Measurements from ENCODE around the gene PAAF1.

DNA sequence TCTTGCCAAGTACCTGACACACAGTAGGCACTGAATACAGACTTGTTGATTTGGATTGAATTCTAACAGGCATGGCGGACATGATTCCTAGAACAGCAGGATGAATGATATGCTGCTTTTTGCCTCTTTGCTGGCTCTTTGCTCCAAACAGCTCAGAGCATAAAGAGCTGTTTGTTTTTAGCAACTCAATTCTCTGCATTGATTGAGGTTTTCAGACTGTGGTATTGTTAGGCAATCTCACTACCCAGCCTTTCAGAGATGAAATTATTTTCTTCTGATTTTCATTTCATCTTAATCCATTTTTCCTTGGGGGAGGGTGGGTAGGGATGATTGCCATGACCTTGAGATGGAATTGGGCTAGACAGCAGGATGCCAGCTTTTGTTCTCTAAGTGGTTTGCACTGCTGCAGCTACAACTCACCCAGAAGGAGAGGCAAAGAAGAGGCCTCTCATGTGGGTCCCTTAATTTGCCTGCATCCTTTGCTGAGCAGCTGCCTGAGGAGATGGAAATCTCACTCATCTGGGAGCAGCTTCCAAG lies 20.7 kb upstream of the PAAF1 start:
- TF ChIP-seq, protein P1, sequence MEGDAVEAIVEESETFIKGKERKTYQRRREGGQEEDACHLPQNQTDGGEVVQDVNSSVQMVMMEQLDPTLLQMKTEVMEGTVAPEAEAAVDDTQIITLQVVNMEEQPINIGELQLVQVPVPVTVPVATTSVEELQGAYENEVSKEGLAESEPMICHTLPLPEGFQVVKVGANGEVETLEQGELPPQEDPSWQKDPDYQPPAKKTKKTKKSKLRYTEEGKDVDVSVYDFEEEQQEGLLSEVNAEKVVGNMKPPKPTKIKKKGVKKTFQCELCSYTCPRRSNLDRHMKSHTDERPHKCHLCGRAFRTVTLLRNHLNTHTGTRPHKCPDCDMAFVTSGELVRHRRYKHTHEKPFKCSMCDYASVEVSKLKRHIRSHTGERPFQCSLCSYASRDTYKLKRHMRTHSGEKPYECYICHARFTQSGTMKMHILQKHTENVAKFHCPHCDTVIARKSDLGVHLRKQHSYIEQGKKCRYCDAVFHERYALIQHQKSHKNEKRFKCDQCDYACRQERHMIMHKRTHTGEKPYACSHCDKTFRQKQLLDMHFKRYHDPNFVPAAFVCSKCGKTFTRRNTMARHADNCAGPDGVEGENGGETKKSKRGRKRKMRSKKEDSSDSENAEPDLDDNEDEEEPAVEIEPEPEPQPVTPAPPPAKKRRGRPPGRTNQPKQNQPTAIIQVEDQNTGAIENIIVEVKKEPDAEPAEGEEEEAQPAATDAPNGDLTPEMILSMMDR (conservative IDR thresholded peaks at IDR 0.05; ENCODE audit: low read depth, low read length) = no peak
- TF ChIP-seq EZH2 (IDR thresholded peaks at IDR 0.05; ENCODE audit: low read length, unreplicated experiment) = no peak
